ENCODE data around the gene RTEL1. TPM values are rescaled to one million over a fixed set of nuclear protein-coding genes. Genes with fewer than 3 reads are reported as not detected.
A peak's percentile ranks its signal among the peaks of the same experiment; 100 is the strongest.
"Not testable (repeated sequence)": the region's sequence is repeated elsewhere in the genome, so short reads cannot be mapped to it uniquely, and the experiment has no call there.

The RTEL1 gene
- total RNA-seq, 2 experiments from 2014 or later: 53.3 to 58.9 TPM

DNA sequence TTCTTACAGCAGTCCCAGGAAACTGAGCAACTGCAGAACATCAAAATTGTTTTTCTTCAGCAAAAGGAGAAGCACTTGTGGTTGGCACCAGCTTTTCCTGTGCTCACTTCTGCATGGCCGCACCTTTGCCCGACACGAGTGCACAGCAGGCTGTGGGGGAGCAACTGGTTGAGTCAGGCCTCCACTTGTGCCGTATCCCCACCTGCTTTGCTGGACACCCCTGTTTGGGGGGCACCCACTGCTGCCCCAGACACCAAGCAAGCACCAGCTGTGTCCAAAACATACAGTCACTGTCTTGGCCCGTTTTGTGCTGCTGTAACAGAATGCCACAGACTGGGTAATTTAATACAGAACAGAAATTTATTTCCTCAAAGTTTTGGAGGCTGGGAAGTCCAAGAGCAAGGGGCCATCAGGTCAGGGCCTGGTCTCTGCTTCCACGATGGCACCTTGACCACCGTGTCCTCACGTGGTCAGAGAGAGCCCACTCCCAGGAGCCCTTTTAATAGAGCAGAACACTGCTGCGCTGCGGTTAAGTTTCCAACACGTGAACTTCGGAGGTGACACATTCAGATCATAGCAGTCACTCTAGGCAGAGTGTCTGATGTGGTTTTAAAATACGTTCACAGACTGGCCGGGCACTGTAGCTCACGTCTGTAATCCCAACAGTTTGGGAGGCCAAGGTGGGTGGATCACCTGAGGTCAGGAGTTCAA is 22.5 kb upstream of the RTEL1 start:
- Mint-ChIP-seq H3K27ac (peak overlapping the region; percentile 98), H3K4me3 (peak overlapping the region; percentile 62), H3K27me3 (no peaks in the 10 kb centered on the region), H3K36me3 (ENCODE audit: low read depth) (peaks cover 25% of the 10 kb centered on the region), H3K9me3 (no peaks in the 10 kb centered on the region), H3K4me1 (peaks cover 63% of the 10 kb centered on the region)
- peak; percentile 87 for DNase-seq
- ChIA-PET CTCF (interaction anchor here (0.8 to 1.9 kb wide), 3 partner anchors 33 to 98 kb away, joined by 3 to 7 read pairs (median 6); partner anchors contain the start of gene PTK6), POLR2A (interaction anchor here (0.6 kb wide), 2 partner anchors 9 to 10 kb away, joined by 3 to 4 read pairs; partner anchors contain the start of gene GMEB2)

GRCh38 chr20:63636752-63637628 is 21.1 kb upstream of the RTEL1 start:
- DNase-seq: no peak
- peak overlapping the region; percentile 10 for H3K4me3 Mint-ChIP-seq
- H3K4me1 Mint-ChIP-seq: peaks cover 56% of the 10 kb centered on the region
- peaks cover 23% of the 10 kb centered on the region for H3K36me3 Mint-ChIP-seq (ENCODE audit: low read depth)
- no peaks in the 10 kb centered on the region for H3K9me3 Mint-ChIP-seq
- H3K27me3 Mint-ChIP-seq: no peaks in the 10 kb centered on the region
- ChIA-PET CTCF (interaction anchor here (0.8 to 1.7 kb wide), 4 partner anchors 12 to 113 kb away, joined by 3 to 5 read pairs (median 4); partner anchors contain the start of gene PTK6), POLR2A (no interaction called here)
- H3K27ac Mint-ChIP-seq: peak overlapping the region; percentile 96

DNA sequence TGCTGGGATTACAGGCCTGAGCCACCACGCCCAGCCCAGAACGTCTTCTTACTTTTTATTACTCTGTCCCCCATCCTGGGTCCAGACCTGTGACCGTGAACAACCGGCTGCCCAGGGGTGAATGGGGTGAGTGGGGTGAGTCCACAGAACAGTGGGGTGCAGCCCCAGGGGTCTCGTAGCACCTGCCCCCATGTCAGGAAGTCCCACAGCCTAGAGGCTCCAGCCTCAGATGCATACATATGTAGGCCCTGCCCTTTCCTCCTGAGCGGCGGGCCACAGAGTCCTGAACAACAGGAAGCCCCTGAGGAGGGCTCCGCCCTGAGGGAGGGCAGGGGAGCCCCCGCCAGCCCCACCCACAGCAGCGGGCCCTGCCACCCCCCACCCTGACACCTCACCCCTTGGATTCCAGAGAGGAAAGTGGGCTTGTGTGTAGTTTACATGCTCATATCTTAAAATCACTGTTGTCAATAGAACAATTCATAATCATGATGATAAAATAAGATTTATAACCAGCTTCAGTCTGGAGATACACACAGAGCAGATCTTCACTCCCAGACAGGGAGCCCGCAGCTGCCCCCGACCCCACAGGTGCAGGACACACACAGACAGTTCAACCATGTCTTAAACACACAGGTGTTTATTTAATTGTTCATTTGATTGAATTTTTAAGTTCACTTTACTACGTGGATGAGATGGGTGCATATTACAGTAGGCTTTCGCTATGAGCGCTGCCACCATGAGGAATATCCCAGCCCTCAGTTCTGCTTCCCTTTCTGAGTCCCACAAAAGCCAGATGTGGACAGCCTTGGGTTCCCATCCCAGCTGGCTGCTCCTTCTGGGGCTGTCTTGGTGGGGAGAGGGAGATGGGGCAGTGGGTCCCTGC is 18.8 kb upstream of the RTEL1 start:
- no peaks in the 10 kb centered on the region for H3K9me3 Mint-ChIP-seq

GRCh38 chr20:63640086-63640485 is 18.0 kb upstream of the RTEL1 start:
- POLR2A ChIA-PET: interaction anchor here (0.6 to 1.5 kb wide), 2 partner anchors 67 to 68 kb away, joined by 3 to 4 read pairs; partner anchors contain the start of genes ARFRP1, HELZ2 and ZGPAT
- CTCF ChIA-PET: no interaction called here
- no peak for DNase-seq
- Mint-ChIP-seq H3K4me3 (peak overlapping the region; percentile 87), H3K4me1 (peaks cover 37% of the 10 kb centered on the region), H3K9me3 (no peaks in the 10 kb centered on the region), H3K27ac (peak overlapping the region; percentile 100), H3K36me3 (ENCODE audit: low read depth) (peaks cover 14% of the 10 kb centered on the region), H3K27me3 (no peaks in the 10 kb centered on the region)

More for the DNA sequence above, 18.8 kb upstream of the RTEL1 start:
- peaks cover 43% of the 10 kb centered on the region for H3K4me1 Mint-ChIP-seq
- ChIA-PET POLR2A (interaction anchor here (0.6 to 1.5 kb wide), 2 partner anchors 66 to 69 kb away, joined by 3 to 4 read pairs; partner anchors contain the start of genes ARFRP1, HELZ2 and ZGPAT), CTCF (no interaction called here)
- peak; percentile 89 for DNase-seq
- peak overlapping the region; percentile 100 for H3K27ac Mint-ChIP-seq
- peaks cover 14% of the 10 kb centered on the region for H3K36me3 Mint-ChIP-seq (ENCODE audit: low read depth)
- H3K27me3 Mint-ChIP-seq: no peaks in the 10 kb centered on the region
- peak overlapping the region; percentile 87 for H3K4me3 Mint-ChIP-seq

DNA sequence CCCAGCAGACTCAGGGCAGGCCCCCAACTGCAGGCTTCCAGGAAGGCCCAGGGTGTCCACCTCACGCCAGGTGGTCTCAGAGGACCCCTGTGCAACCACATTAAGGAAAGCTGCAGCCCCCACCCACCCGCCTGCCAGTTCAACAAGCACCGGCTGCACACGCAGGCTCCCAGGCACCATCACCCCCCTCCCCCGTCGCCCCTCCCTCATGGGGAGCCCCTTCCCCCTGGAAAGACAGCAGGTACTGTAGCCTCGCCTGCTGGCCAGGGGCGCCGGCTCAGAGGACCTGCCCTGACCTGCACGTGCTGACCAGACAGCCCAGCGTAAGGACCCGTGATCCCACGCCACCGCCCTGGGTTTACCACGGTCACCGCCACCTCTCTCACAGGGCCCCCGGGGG is 17.4 kb upstream of the RTEL1 start:
- Mint-ChIP-seq H3K4me1 (peaks cover 31% of the 10 kb centered on the region), H3K27ac (peak overlapping the region; percentile 100), H3K36me3 (ENCODE audit: low read depth) (peaks cover 14% of the 10 kb centered on the region), H3K4me3 (peak overlapping the region; percentile 87)
- DNase-seq, H3K27me3 Mint-ChIP-seq, H3K9me3 Mint-ChIP-seq, POLR2A ChIA-PET: not testable (repeated sequence)
- CTCF ChIA-PET: interaction anchor here (2.3 to 2.5 kb wide), 2 partner anchors 13 to 102 kb away, joined by 16 read pairs; partner anchors contain the start of genes PTK6 and STMN3

GRCh38 chr20:63641146-63641791 is 16.8 kb upstream of the RTEL1 start:
- H3K4me1 Mint-ChIP-seq: peaks cover 28% of the 10 kb centered on the region
- H3K36me3 Mint-ChIP-seq (ENCODE audit: low read depth): peaks cover 14% of the 10 kb centered on the region
- DNase-seq: peak; percentile 72
- ChIA-PET POLR2A (interaction anchor here (0.6 to 1.4 kb wide), 2 partner anchors 14 to 139 kb away, joined by 3 to 4 read pairs; no protein-coding TSS in a partner anchor), CTCF (interaction anchor here (0.6 to 2.5 kb wide), 13 partner anchors 9 to 109 kb away, joined by 3 to 16 read pairs (median 5); partner anchors contain the start of genes GMEB2, HELZ2, LIME1 and PTK6)
- peak overlapping the region; percentile 74 for H3K4me3 Mint-ChIP-seq
- no peaks in the 10 kb centered on the region for H3K27me3 Mint-ChIP-seq
- H3K9me3 Mint-ChIP-seq: no peaks in the 10 kb centered on the region
- peak overlapping the region; percentile 88 for H3K27ac Mint-ChIP-seq

- peak; percentile 96 for DNase-seq
- Mint-ChIP-seq H3K36me3 (ENCODE audit: low read depth) (peaks cover 14% of the 10 kb centered on the region), H3K27me3 (no peaks in the 10 kb centered on the region), H3K27ac (peak overlapping the region; percentile 88), H3K9me3 (no peaks in the 10 kb centered on the region), H3K4me3 (peak overlapping the region; percentile 74), H3K4me1 (peaks cover 25% of the 10 kb centered on the region)
- CTCF ChIA-PET: interaction anchor here (0.6 to 2.5 kb wide), 16 partner anchors 9 to 108 kb away, joined by 3 to 16 read pairs (median 5); partner anchors contain the start of genes GMEB2, HELZ2, LIME1 and PTK6
- POLR2A ChIA-PET: interaction anchor here (0.7 to 1.4 kb wide), 2 partner anchors 14 to 326 kb away, joined by 4 to 5 read pairs; no protein-coding TSS in a partner anchor
Observed at GRCh38 chr20:63641792-63642523, 16.2 kb upstream of the RTEL1 start.

GRCh38 chr20:63642527-63643247 is 15.4 kb upstream of the RTEL1 start:
- Mint-ChIP-seq H3K4me1 (peaks cover 18% of the 10 kb centered on the region), H3K4me3 (peak overlapping the region; percentile 55), H3K27me3 (no peaks in the 10 kb centered on the region), H3K9me3 (no peaks in the 10 kb centered on the region), H3K27ac (peak overlapping the region; percentile 83), H3K36me3 (ENCODE audit: low read depth) (peaks cover 14% of the 10 kb centered on the region)
- no peak for DNase-seq
- POLR2A ChIA-PET: interaction anchor here (1.4 kb wide), 1 partner anchor 15 kb away, joined by 4 read pairs; no protein-coding TSS in a partner anchor
- CTCF ChIA-PET: interaction anchor here (0.7 to 2.5 kb wide), 12 partner anchors 10 to 104 kb away, joined by 3 to 16 read pairs (median 5); partner anchors contain the start of genes GMEB2, HELZ2, LIME1 and PTK6

DNA sequence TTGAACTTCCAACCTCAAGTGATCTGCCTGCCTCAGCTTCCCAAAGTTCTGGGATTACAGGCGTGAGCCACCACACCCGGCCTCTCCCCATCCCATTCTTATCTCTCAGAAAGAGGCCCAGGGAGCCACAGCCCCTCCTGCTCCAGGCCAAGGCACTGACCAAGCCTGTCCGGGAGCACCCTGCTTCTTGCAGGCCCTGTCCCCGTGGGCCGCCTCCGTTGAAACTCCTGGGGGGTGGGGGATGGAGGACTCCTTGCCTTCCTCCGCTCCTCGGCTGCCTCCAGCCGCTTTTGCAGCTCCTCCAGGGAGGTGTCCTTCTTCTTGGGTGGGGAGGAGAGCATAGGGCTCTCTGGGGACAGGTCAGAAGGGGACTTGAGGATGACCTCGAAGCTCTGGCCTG is 14.6 kb upstream of the RTEL1 start:
- peaks cover 12% of the 10 kb centered on the region for H3K4me1 Mint-ChIP-seq
- peak overlapping the region; percentile 55 for H3K4me3 Mint-ChIP-seq
- ChIA-PET CTCF (interaction anchor here (1.3 to 2.5 kb wide), 3 partner anchors 16 to 75 kb away, joined by 3 to 10 read pairs (median 8); partner anchors contain the start of gene GMEB2), POLR2A (no interaction called here)
- no peaks in the 10 kb centered on the region for H3K9me3 Mint-ChIP-seq
- peak overlapping the region; percentile 83 for H3K27ac Mint-ChIP-seq
- no peak for DNase-seq
- H3K36me3 Mint-ChIP-seq (ENCODE audit: low read depth): peaks cover 11% of the 10 kb centered on the region
- H3K27me3 Mint-ChIP-seq: no peaks in the 10 kb centered on the region

DNA sequence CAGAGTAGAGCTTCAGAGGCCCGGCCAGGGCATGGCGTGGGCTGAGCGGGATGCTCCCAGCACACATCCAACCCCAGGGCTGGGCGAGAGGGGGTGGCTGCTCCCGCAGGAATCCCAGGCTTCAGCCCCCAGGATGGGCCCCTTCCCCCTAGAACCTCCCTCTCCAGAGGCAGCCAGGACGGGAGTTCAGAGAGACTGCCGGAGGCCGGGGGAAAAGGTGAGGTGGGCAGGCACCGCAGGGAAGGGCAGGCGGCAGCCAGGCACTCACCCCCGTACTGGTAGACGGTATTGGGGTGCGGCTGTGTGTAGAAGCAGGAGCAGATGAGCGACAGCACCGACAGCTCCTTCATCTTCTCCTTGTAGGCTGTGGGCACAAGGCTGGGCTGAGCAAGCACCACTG is 14.2 kb upstream of the RTEL1 start:
- H3K27me3 Mint-ChIP-seq: no peaks in the 10 kb centered on the region
- DNase-seq: no peak
- H3K36me3 Mint-ChIP-seq (ENCODE audit: low read depth): peaks cover 11% of the 10 kb centered on the region
- H3K4me1 Mint-ChIP-seq: peaks cover 10% of the 10 kb centered on the region
- H3K4me3 Mint-ChIP-seq: no peak overlapping the region
- POLR2A ChIA-PET: no interaction called here
- CTCF ChIA-PET: interaction anchor here (1.3 kb wide), 1 partner anchor 17 kb away, joined by 3 read pairs; no protein-coding TSS in a partner anchor
- no peaks in the 10 kb centered on the region for H3K9me3 Mint-ChIP-seq
- H3K27ac Mint-ChIP-seq: no peak overlapping the region
